ENCODE results near the gene VASH1.

GRCh38 chr14:76761136-76761959 is at the start of gene VASH1:
- TF ChIP-seq, protein P1, sequence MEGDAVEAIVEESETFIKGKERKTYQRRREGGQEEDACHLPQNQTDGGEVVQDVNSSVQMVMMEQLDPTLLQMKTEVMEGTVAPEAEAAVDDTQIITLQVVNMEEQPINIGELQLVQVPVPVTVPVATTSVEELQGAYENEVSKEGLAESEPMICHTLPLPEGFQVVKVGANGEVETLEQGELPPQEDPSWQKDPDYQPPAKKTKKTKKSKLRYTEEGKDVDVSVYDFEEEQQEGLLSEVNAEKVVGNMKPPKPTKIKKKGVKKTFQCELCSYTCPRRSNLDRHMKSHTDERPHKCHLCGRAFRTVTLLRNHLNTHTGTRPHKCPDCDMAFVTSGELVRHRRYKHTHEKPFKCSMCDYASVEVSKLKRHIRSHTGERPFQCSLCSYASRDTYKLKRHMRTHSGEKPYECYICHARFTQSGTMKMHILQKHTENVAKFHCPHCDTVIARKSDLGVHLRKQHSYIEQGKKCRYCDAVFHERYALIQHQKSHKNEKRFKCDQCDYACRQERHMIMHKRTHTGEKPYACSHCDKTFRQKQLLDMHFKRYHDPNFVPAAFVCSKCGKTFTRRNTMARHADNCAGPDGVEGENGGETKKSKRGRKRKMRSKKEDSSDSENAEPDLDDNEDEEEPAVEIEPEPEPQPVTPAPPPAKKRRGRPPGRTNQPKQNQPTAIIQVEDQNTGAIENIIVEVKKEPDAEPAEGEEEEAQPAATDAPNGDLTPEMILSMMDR (optimal IDR thresholded peaks at IDR 0.05 in 1 of 3, IDR thresholded peaks at IDR 0.05 in 1 of 3, conservative IDR thresholded peaks at IDR 0.05 in 1 of 3; ENCODE audit: extremely low read depth in 1 of 3, insufficient read depth in 2 of 3, low read length in 3 of 3), result no peak
- TF ChIP-seq EZH2 (IDR thresholded peaks at IDR 0.05; ENCODE audit: low read length), result no peak

All from keratinocyte (primary cell).